WTC11 (cell line): ENCODE results near the gene STIP1. TPM values are rescaled to one million over a fixed set of nuclear protein-coding genes. Genes with fewer than 3 reads are reported as not detected.

ENCODE experiments used
- ATAC-seq: fragments of 200-7000 bp; cut with Tn5 transposase; 2 replicates; pipeline ENCODE4 v1.10.0; 2021; ENCODE audit warnings: mild to moderate bottlenecking, moderate library complexity
- CTCF ChIA-PET: fragments of 300-600 bp; sonication (Branson Sonifier 250); formaldehyde crosslinking; loops from one replicate; lab custom pipeline; 2021; ENCODE audit warnings: antibody characterized with exemption; lab: Charles Lee
- POLR2A ChIA-PET: fragments of 350-600 bp; sonication (Branson Sonifier 250); formaldehyde crosslinking; loops from one replicate; lab custom pipeline; 2021; ENCODE audit warnings: antibody characterized with exemption; lab: Charles Lee
- DNase-seq: peaks from one replicate; pipeline ENCODE4 v3.0.0; 2021; ENCODE audit warnings: low spot score
- H3K27ac Mint-ChIP-seq: 2 replicates; pipeline ENCODE4 v1.8.0; 2021; ENCODE audit warnings: mixed read lengths
- H3K27me3 Mint-ChIP-seq: 2 replicates; pipeline ENCODE4 v1.8.0; 2021; ENCODE audit warnings: low read depth, mild to moderate bottlenecking, moderate library complexity, mixed read lengths
- H3K36me3 Mint-ChIP-seq: 2 replicates; pipeline ENCODE4 v1.8.0; 2021; ENCODE audit warnings: mixed read lengths
- H3K4me1 Mint-ChIP-seq: 2 replicates; pipeline ENCODE4 v1.8.0; 2022; ENCODE audit warnings: mixed read lengths
- H3K4me3 Mint-ChIP-seq: 2 replicates; pipeline ENCODE4 v1.8.0; 2021; ENCODE audit warnings: mild to moderate bottlenecking, moderate library complexity, mixed read lengths
- H3K9me3 Mint-ChIP-seq: 2 replicates; pipeline ENCODE4 v1.8.0; 2021; ENCODE audit warnings: mixed read lengths
- CBFB ChIP-seq: sonication (generic); formaldehyde crosslinking; IDR thresholded peaks from 2 replicates; pipeline ENCODE4 v1.8.1; 2022; ENCODE audit warnings: mild to moderate bottlenecking, low read depth, missing genetic modification reagents
- E2F1 ChIP-seq: sonication (generic); formaldehyde crosslinking; IDR thresholded peaks from 2 replicates; pipeline ENCODE4 v1.8.0; 2022; ENCODE audit warnings: mild to moderate bottlenecking, missing genetic modification reagents
- E2F5 ChIP-seq: sonication (generic); formaldehyde crosslinking; IDR thresholded peaks from 2 replicates; pipeline ENCODE4 v1.8.1; 2022; ENCODE audit warnings: mild to moderate bottlenecking, moderate library complexity, missing genetic modification reagents
- ESRRA ChIP-seq: sonication (generic); formaldehyde crosslinking; IDR thresholded peaks from 2 replicates; pipeline ENCODE4 v1.8.1; 2022; ENCODE audit warnings: mild to moderate bottlenecking, missing genetic modification reagents, borderline replicate concordance
- ETV6 ChIP-seq: sonication (generic); formaldehyde crosslinking; IDR thresholded peaks from 2 replicates; pipeline ENCODE4 v1.8.1; 2022; ENCODE audit warnings: mild to moderate bottlenecking, missing genetic modification reagents
- FOXK1 ChIP-seq: sonication (generic); formaldehyde crosslinking; IDR thresholded peaks from 2 replicates; pipeline ENCODE4 v1.8.0; 2022; ENCODE audit warnings: mild to moderate bottlenecking, moderate library complexity, missing genetic modification reagents
- FOXP4 ChIP-seq: sonication (generic); formaldehyde crosslinking; IDR thresholded peaks from 2 replicates; pipeline ENCODE4 v1.8.0; 2022; ENCODE audit warnings: mild to moderate bottlenecking, missing genetic modification reagents
- GABPB1 ChIP-seq: sonication (generic); formaldehyde crosslinking; IDR thresholded peaks from 2 replicates; pipeline ENCODE4 v1.8.1; 2023; ENCODE audit warnings: mild to moderate bottlenecking, missing genetic modification reagents
- HMGXB4 ChIP-seq: sonication (generic); formaldehyde crosslinking; IDR thresholded peaks from 2 replicates; pipeline ENCODE4 v1.8.1; 2023; ENCODE audit warnings: mild to moderate bottlenecking, moderate library complexity, missing genetic modification reagents
- KAT7 ChIP-seq: sonication (generic); formaldehyde crosslinking; IDR thresholded peaks from 2 replicates; pipeline ENCODE4 v1.8.1; 2023; ENCODE audit warnings: missing genetic modification reagents, mild to moderate bottlenecking, borderline replicate concordance
- NR1H2 ChIP-seq: sonication (generic); formaldehyde crosslinking; IDR thresholded peaks from 2 replicates; pipeline ENCODE4 v1.9.0; 2021; ENCODE audit warnings: mild to moderate bottlenecking, moderate library complexity, missing genetic modification reagents
- PREB ChIP-seq: sonication (generic); formaldehyde crosslinking; IDR thresholded peaks from 2 replicates; pipeline ENCODE4 v1.8.1; 2022; ENCODE audit warnings: mild to moderate bottlenecking, missing genetic modification reagents, moderate library complexity, borderline replicate concordance
- SMAD4 ChIP-seq: sonication (generic); formaldehyde crosslinking; IDR thresholded peaks from 2 replicates; pipeline ENCODE4 v1.8.0; 2022; ENCODE audit warnings: mild to moderate bottlenecking, missing genetic modification reagents
- ZNF232 ChIP-seq: sonication (generic); formaldehyde crosslinking; IDR thresholded peaks from 2 replicates; pipeline ENCODE4 v1.8.0; 2022; ENCODE audit warnings: mild to moderate bottlenecking, missing genetic modification reagents
- ZNF532 ChIP-seq: fragments of 250-450 bp; sonication (Bioruptor Pico); IDR thresholded peaks from 2 replicates; pipeline ENCODE4 v1.9.0; 2021; ENCODE audit warnings: mild to moderate bottlenecking, borderline replicate concordance
- total RNA-seq: library from RNA; stranded (reverse); gene quantifications from 3 replicates; pipeline ENCODE4 v1.2.3, GENCODE V29; 2021

Gene STIP1
- total RNA-seq, 1 experiment from 2014 or later, result 296 TPM

GRCh38 chr11:64240435-64241240, 54.7 kb downstream of the STIP1 start, which contains the start of gene FKBP2 (continued):
- no peak for TF ChIP-seq HMGXB4 (CRISPR knock-in tag)

GRCh38 chr11:64241241-64241490, 55.2 kb downstream of the STIP1 start:
- TF ChIP-seq KAT7 (CRISPR knock-in tag) (no peak), E2F1 (no peak), E2F5 (CRISPR knock-in tag) (no peak), ZNF532 (CRISPR knock-in tag) (no peak), ZNF232 (CRISPR knock-in tag) (no peak), NR1H2 (CRISPR knock-in tag) (no peak), PREB (CRISPR knock-in tag) (no peak), SMAD4 (CRISPR knock-in tag) (no peak)
- no peaks in the 10 kb centered on the region for H3K27me3 Mint-ChIP-seq
- peak overlapping the region; percentile 88 for H3K4me3 Mint-ChIP-seq
- no peak for DNase-seq
- ATAC-seq, result peak; percentile 85
- no peaks in the 10 kb centered on the region for H3K9me3 Mint-ChIP-seq
- CTCF ChIA-PET, result interaction anchor here (0.6 to 3.8 kb wide), 14 partner anchors 10 to 322 kb away, joined by 3 to 50 read pairs (median 4); partner anchors contain the start of genes ESRRA, NUDT22, PLCB3 and PRDX5
- H3K4me1 Mint-ChIP-seq, result peaks cover 30% of the 10 kb centered on the region
- peak overlapping the region; percentile 100; the same call in 1 of the 2 replicates for H3K27ac Mint-ChIP-seq
- POLR2A ChIA-PET, result interaction anchor here (0.5 to 1.5 kb wide), 11 partner anchors 9 to 89 kb away, joined by 3 to 9 read pairs (median 4); partner anchors contain the start of genes PLCB3, PRDX5, STIP1 and TRMT112
- peaks cover 12% of the 10 kb centered on the region for H3K36me3 Mint-ChIP-seq

- DNase-seq (peak; percentile 100), ATAC-seq (peak; percentile 11)
- H3K36me3 Mint-ChIP-seq, result peaks cover 12% of the 10 kb centered on the region
- H3K27ac Mint-ChIP-seq, result peak overlapping the region; percentile 86; the same call in 1 of the 2 replicates
- H3K27me3 Mint-ChIP-seq, result no peaks in the 10 kb centered on the region
- ChIA-PET POLR2A (interaction anchor here (0.5 to 1.5 kb wide), 12 partner anchors 8 to 89 kb away, joined by 3 to 9 read pairs (median 4); partner anchors contain the start of genes PLCB3, PRDX5, STIP1 and TRMT112), CTCF (interaction anchor here (0.6 to 3.8 kb wide), 16 partner anchors 9 to 322 kb away, joined by 3 to 50 read pairs (median 5); partner anchors contain the start of genes ESRRA, NUDT22, PLCB3 and PRDX5)
- H3K4me3 Mint-ChIP-seq, result peak overlapping the region; percentile 88
- peaks cover 30% of the 10 kb centered on the region for H3K4me1 Mint-ChIP-seq
- H3K9me3 Mint-ChIP-seq, result no peaks in the 10 kb centered on the region
- no peak for TF ChIP-seq ETV6 (CRISPR knock-in tag)
- peak; percentile 33; the same call in 1 of the 2 replicates for TF ChIP-seq E2F5 (CRISPR knock-in tag)
- 0 out of 2 replicates have a peak, but pooled peaks have one; percentile 57 for TF ChIP-seq ESRRA
- TF ChIP-seq GABPB1 (CRISPR knock-in tag), result no peak
- TF ChIP-seq FOXK1 (CRISPR knock-in tag), result no peak
- TF ChIP-seq CBFB (CRISPR knock-in tag), result no peak
- TF ChIP-seq FOXP4 (CRISPR knock-in tag), result no peak; the same call in 1 of the 2 replicates
- peak; percentile 68; the same call in 1 of the 2 replicates for TF ChIP-seq KAT7 (CRISPR knock-in tag)
Measured at GRCh38 chr11:64241491-64242374, 55.8 kb downstream of the STIP1 start.
